SK-N-SH treated with all-trans-retinoic acid at 6 μM for 48 hours (cell line): ENCODE results near the gene FIGNL1.

Experiments used
- ATAC-seq: fragments of 200-7000 bp; cut with Tn5 transposase; 3 replicates; pipeline ENCODE4 v1.9.1; 2020; ENCODE audit warnings: mild to moderate bottlenecking, moderate library complexity
- ARNTL ChIP-seq: fragments of 450-650 bp; formaldehyde crosslinking; IDR thresholded peaks from 2 replicates; pipeline ENCODE4 v1.5.0; 2020; ENCODE audit warnings: low read depth, mild to moderate bottlenecking, moderate library complexity, borderline replicate concordance
- BACH2 ChIP-seq: fragments of 250-450 bp; sonication (Bioruptor Pico); IDR thresholded peaks from 2 replicates; pipeline ENCODE4 v1.9.0; 2021; ENCODE audit warnings: mild to moderate bottlenecking, borderline replicate concordance
- CREB5 ChIP-seq: fragments of 250-450 bp; sonication (Bioruptor Pico); IDR thresholded peaks from 2 replicates; pipeline ENCODE4 v1.5.1; 2020; ENCODE audit warnings: low read depth, mild to moderate bottlenecking, moderate library complexity
- CSDC2 ChIP-seq: fragments of 250-450 bp; sonication (Bioruptor Pico); IDR thresholded peaks from 2 replicates; pipeline ENCODE4 v1.5.0; 2020; ENCODE audit warnings: mild to moderate bottlenecking, moderate library complexity
- ESRRG ChIP-seq: fragments of 250-450 bp; sonication (Bioruptor Pico); IDR thresholded peaks from 2 replicates; pipeline ENCODE4 v1.6.1; 2021; ENCODE audit warnings: mild to moderate bottlenecking
- GLIS3 ChIP-seq: fragments of 250-450 bp; sonication (Bioruptor Pico); IDR thresholded peaks from 2 replicates; pipeline ENCODE4 v1.5.0; 2020; ENCODE audit warnings: mild to moderate bottlenecking, moderate library complexity
- ISL1 ChIP-seq: fragments of 250-450 bp; sonication (Bioruptor Pico); IDR thresholded peaks from 2 replicates; pipeline ENCODE4 v2.1.2; 2022; ENCODE audit warnings: mild to moderate bottlenecking, moderate library complexity
- PATZ1 ChIP-seq: fragments of 250-450 bp; sonication (Bioruptor Pico); IDR thresholded peaks from 2 replicates; pipeline ENCODE4 v1.8.0; 2020; ENCODE audit warnings: mild to moderate bottlenecking, moderate library complexity, borderline replicate concordance
- PPARA ChIP-seq: fragments of 250-450 bp; sonication (Bioruptor Pico); IDR thresholded peaks from 2 replicates; pipeline ENCODE4 v1.5.0; 2020; ENCODE audit warnings: mild to moderate bottlenecking, borderline replicate concordance
- RARB ChIP-seq: fragments of 250-450 bp; sonication (Bioruptor Pico); IDR thresholded peaks from 2 replicates; pipeline ENCODE4 v1.8.0; 2021; ENCODE audit warnings: mild to moderate bottlenecking, moderate library complexity
- SNAI2 ChIP-seq: fragments of 250-450 bp; sonication (Bioruptor Pico); IDR thresholded peaks from 2 replicates; pipeline ENCODE4 v1.5.0; 2020; ENCODE audit warnings: mild to moderate bottlenecking, moderate library complexity
- TCF4 ChIP-seq: fragments of 250-450 bp; sonication (Bioruptor Pico); IDR thresholded peaks from 2 replicates; pipeline ENCODE4 v1.8.0; 2021; ENCODE audit warnings: mild to moderate bottlenecking, moderate library complexity, borderline replicate concordance
- TOX ChIP-seq: fragments of 250-450 bp; sonication (Bioruptor Pico); IDR thresholded peaks from 2 replicates; pipeline ENCODE4 v1.8.0; 2021; ENCODE audit warnings: mild to moderate bottlenecking, moderate library complexity, borderline replicate concordance
- ZC3H10 ChIP-seq: fragments of 250-450 bp; sonication (Bioruptor Pico); IDR thresholded peaks from 2 replicates; pipeline ENCODE4 v1.5.1; 2021; ENCODE audit warnings: mild to moderate bottlenecking, moderate library complexity
- ZFP3 ChIP-seq: fragments of 250-450 bp; sonication (Bioruptor Pico); IDR thresholded peaks from 2 replicates; pipeline ENCODE4 v1.5.0; 2020; ENCODE audit warnings: mild to moderate bottlenecking, moderate library complexity
- ZFP30 ChIP-seq: fragments of 450-650 bp; formaldehyde crosslinking; IDR thresholded peaks from 2 replicates; pipeline ENCODE4 v1.5.0; 2022; ENCODE audit warnings: mild to moderate bottlenecking, moderate library complexity
- ZNF565 ChIP-seq: fragments of 450-650 bp; formaldehyde crosslinking; conservative IDR thresholded peaks from 2 replicates; pipeline ENCODE4 v1.5.0; 2020; ENCODE audit warnings: low read depth, mild to moderate bottlenecking, moderate library complexity
- ZNF70 ChIP-seq: fragments of 450-650 bp; formaldehyde crosslinking; IDR thresholded peaks from 2 replicates; pipeline ENCODE4 v1.5.0; 2020; ENCODE audit warnings: mild to moderate bottlenecking, moderate library complexity
- ZNF8 ChIP-seq: fragments of 450-650 bp; formaldehyde crosslinking; IDR thresholded peaks from 2 replicates; pipeline ENCODE4 v1.5.0; 2020; ENCODE audit warnings: mild to moderate bottlenecking, moderate library complexity
- TF ChIP-seq, protein P1 (sequence below): fragments of 250-450 bp; sonication (Bioruptor Pico); IDR thresholded peaks from 2 replicates; pipeline ENCODE4 v1.5.0; 2020; ENCODE audit warnings: mild to moderate bottlenecking, moderate library complexity

Gene FIGNL1

GRCh38 chr7:50449501-50449880, 659 bp downstream of the FIGNL1 start:
- TF ChIP-seq ZC3H10 (CRISPR knock-in tag) (no peak), ZNF565 (CRISPR knock-in tag) (no peak), TOX (CRISPR knock-in tag) (no peak)
- peak; percentile 24 for ATAC-seq

- ATAC-seq = no peak
- TF ChIP-seq GLIS3 (CRISPR knock-in tag) (no peak), SNAI2 (CRISPR knock-in tag) (no peak), ZC3H10 (CRISPR knock-in tag) (no peak), BACH2 (CRISPR knock-in tag) (no peak), CREB5 (CRISPR knock-in tag) (no peak), ARNTL (CRISPR knock-in tag) (no peak), ZNF565 (CRISPR knock-in tag) (no peak), PPARA (CRISPR knock-in tag) (no peak), TOX (CRISPR knock-in tag) (no peak), ISL1 (no peak)
- TF ChIP-seq, protein P1, sequence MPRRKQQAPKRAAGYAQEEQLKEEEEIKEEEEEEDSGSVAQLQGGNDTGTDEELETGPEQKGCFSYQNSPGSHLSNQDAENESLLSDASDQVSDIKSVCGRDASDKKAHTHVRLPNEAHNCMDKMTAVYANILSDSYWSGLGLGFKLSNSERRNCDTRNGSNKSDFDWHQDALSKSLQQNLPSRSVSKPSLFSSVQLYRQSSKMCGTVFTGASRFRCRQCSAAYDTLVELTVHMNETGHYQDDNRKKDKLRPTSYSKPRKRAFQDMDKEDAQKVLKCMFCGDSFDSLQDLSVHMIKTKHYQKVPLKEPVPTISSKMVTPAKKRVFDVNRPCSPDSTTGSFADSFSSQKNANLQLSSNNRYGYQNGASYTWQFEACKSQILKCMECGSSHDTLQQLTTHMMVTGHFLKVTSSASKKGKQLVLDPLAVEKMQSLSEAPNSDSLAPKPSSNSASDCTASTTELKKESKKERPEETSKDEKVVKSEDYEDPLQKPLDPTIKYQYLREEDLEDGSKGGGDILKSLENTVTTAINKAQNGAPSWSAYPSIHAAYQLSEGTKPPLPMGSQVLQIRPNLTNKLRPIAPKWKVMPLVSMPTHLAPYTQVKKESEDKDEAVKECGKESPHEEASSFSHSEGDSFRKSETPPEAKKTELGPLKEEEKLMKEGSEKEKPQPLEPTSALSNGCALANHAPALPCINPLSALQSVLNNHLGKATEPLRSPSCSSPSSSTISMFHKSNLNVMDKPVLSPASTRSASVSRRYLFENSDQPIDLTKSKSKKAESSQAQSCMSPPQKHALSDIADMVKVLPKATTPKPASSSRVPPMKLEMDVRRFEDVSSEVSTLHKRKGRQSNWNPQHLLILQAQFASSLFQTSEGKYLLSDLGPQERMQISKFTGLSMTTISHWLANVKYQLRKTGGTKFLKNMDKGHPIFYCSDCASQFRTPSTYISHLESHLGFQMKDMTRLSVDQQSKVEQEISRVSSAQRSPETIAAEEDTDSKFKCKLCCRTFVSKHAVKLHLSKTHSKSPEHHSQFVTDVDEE = no peak
These were observed 1.3 kb downstream of the FIGNL1 start for GRCh38 chr7:50448823-50449222.

- no peak for ATAC-seq
- TF ChIP-seq RARB (CRISPR knock-in tag) = no peak
- TF ChIP-seq ESRRG = no peak
- TF ChIP-seq ZFP30 (CRISPR knock-in tag) = no peak
- no peak for TF ChIP-seq CSDC2
- no peak for TF ChIP-seq ZNF8
- TF ChIP-seq ARNTL (CRISPR knock-in tag) = no peak
- TF ChIP-seq TOX (CRISPR knock-in tag) = no peak
- no peak for TF ChIP-seq PATZ1 (CRISPR knock-in tag)
These were observed 3.6 kb downstream of the FIGNL1 start for GRCh38 chr7:50446542-50446960.

DNA sequence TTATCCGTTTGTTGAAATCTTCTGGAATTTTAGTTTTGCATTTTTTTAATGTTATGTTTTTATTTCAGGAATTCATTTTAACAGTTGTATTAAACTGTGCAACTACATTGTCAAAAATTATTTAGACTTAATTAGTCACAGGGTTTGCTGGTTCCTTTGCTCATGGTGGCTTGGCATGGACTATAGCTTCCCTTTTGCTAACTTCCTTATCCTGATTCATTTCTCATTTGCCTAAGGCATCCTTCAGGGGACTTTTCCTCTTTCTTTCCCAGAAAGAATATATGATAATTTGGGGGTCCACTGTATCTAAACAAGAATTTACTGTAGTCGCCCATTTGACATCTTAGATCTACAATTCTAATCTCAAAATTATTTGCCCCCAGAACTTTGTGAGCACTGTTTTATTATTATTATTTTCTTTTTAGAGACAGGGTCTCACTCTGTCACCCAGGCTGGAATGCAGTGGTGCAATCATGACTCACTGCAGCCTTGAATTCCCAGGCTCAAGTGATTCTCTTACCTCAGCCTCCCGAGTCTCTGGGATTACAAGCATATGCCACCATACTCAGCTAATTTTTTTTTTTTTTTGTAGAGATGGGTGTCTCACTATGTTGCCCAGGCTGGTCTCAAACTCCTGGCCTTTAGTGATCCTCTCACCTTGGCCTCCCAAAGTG, 13.9 kb downstream of the FIGNL1 start:
- ATAC-seq = peak; percentile 50
- TF ChIP-seq TCF4 = no peak
- no peak for TF ChIP-seq CREB5 (CRISPR knock-in tag)
- no peak for TF ChIP-seq RARB (CRISPR knock-in tag)
- TF ChIP-seq ZNF70 (CRISPR knock-in tag) = no peak
- TF ChIP-seq, all 23 proteins: peak for 0

- TF ChIP-seq RARB (CRISPR knock-in tag) (no peak), TCF4 (peak; percentile 25; the same call in 1 of the 2 replicates), ZFP3 (CRISPR knock-in tag) (no peak)
- ATAC-seq = no peak
These were observed 18.3 kb downstream of the FIGNL1 start for GRCh38 chr7:50431722-50432305.
